Trophoblast cell (in vitro differentiated cells and primary cell): Measurements from ENCODE around the gene PPHLN1.

Source experiments
- DNase-seq, 2 donors: peaks; one replicate each; pipeline ENCODE4 v3.0.0-alpha.2; 2016
- H2AFZ ChIP-seq: 2 replicates; pipeline ENCODE4 v1.6.1; 2013; ENCODE audit warnings: low read length, moderate library complexity, mild to moderate bottlenecking; ENCODE audit not compliant: insufficient read depth, poor library complexity
- H2AK5ac ChIP-seq: 2 replicates; pipeline ENCODE4 v1.6.1; 2013; ENCODE audit warnings: mild to moderate bottlenecking, low read length
- H2BK120ac ChIP-seq: 2 replicates; pipeline ENCODE4 v1.6.1; 2013; ENCODE audit warnings: low read length, mild to moderate bottlenecking, moderate library complexity; ENCODE audit not compliant: insufficient read depth, poor library complexity
- H2BK12ac ChIP-seq: 2 replicates; pipeline ENCODE4 v1.6.1; 2013; ENCODE audit warnings: mild to moderate bottlenecking, low read length, moderate library complexity
- H2BK5ac ChIP-seq: 2 replicates; pipeline ENCODE4 v1.6.1; 2013; ENCODE audit warnings: low read length, low read depth, moderate library complexity, mild to moderate bottlenecking; ENCODE audit not compliant: poor library complexity
- H3K14ac ChIP-seq: 2 replicates; pipeline ENCODE4 v1.6.1; 2013; ENCODE audit warnings: mild to moderate bottlenecking, low read length
- H3K18ac ChIP-seq: 2 replicates; pipeline ENCODE4 v1.6.1; 2013; ENCODE audit warnings: mild to moderate bottlenecking, low read length
- H3K23ac ChIP-seq: 2 replicates; pipeline ENCODE4 v1.6.1; 2013; ENCODE audit warnings: low read length
- H3K27ac ChIP-seq: 2 replicates; pipeline ENCODE4 v1.5.1; 2013; ENCODE audit warnings: low read depth, mild to moderate bottlenecking, inconsistent platforms, low read length, moderate library complexity
- H3K27me3 ChIP-seq: 2 replicates; pipeline ENCODE4 v1.6.1; 2013; ENCODE audit warnings: inconsistent platforms, mild to moderate bottlenecking, low read length, moderate library complexity; ENCODE audit not compliant: insufficient read depth
- H3K36me3 ChIP-seq, 2 experiments: 1 replicate in 1 of 2; 2 replicates in 1 of 2; pipeline ENCODE4 v1.6.1; 2013; ENCODE audit warnings: low read length in 2 of 2, mild to moderate bottlenecking in 2 of 2, moderate library complexity in 1 of 2; ENCODE audit not compliant: insufficient read depth in 2 of 2, control insufficient read depth in 1 of 2
- H3K4ac ChIP-seq: 2 replicates; pipeline ENCODE4 v1.6.1; 2013; ENCODE audit warnings: low read depth, mild to moderate bottlenecking, low read length, moderate library complexity
- H3K4me1 ChIP-seq, 2 experiments: 1 replicate in 1 of 2; 2 replicates in 1 of 2; pipeline ENCODE4 v1.6.1; 2013; ENCODE audit warnings: low read length in 2 of 2, mild to moderate bottlenecking in 2 of 2, moderate library complexity in 1 of 2; ENCODE audit not compliant: insufficient read depth in 2 of 2, control insufficient read depth in 1 of 2
- H3K4me2 ChIP-seq: 2 replicates; pipeline ENCODE4 v1.6.1; 2013; ENCODE audit warnings: inconsistent platforms, mild to moderate bottlenecking, low read length, moderate library complexity
- H3K4me3 ChIP-seq: 2 replicates; pipeline ENCODE4 v1.5.1; 2013; ENCODE audit warnings: mild to moderate bottlenecking, low read depth, low read length, inconsistent platforms
- H3K79me1 ChIP-seq: one replicate; pipeline ENCODE4 v1.6.1; 2013; ENCODE audit warnings: low read length
- H3K79me2 ChIP-seq: 2 replicates; pipeline ENCODE4 v1.6.1; 2013; ENCODE audit warnings: low read length, mild to moderate bottlenecking; ENCODE audit not compliant: control insufficient read depth, insufficient read depth, poor library complexity
- H3K9ac ChIP-seq: 2 replicates; pipeline ENCODE4 v1.6.1; 2013; ENCODE audit warnings: mild to moderate bottlenecking, low read length
- H3K9me3 ChIP-seq: 2 replicates; pipeline ENCODE4 v1.6.1; 2013; ENCODE audit warnings: low read depth, mild to moderate bottlenecking, control low read depth, inconsistent platforms, low read length; ENCODE audit not compliant: insufficient read depth
- H4K12ac ChIP-seq: 2 replicates; pipeline ENCODE4 v1.6.1; 2013; ENCODE audit warnings: low read depth, mild to moderate bottlenecking, low read length, moderate library complexity
- H4K8ac ChIP-seq: 2 replicates; pipeline ENCODE4 v1.6.1; 2013; ENCODE audit warnings: low read depth, mild to moderate bottlenecking, low read length, moderate library complexity
- H4K91ac ChIP-seq: one replicate; pipeline ENCODE4 v1.6.1; 2013; ENCODE audit warnings: low read depth, mild to moderate bottlenecking, low read length, moderate library complexity
- WGBS: extraction: QIAGEN DNeasy Blood & Tissue Kit; methylation state at CpG from one replicate; pipeline ENCODE4 v1.1.7; 2013; ENCODE audit warnings: missing lambda C conversion rate; ENCODE audit not compliant: insufficient read length, insufficient coverage; ENCODE audit errors: extremely low coverage; 5-methylcytosine and 5-hydroxymethylcytosine counted together

Gene PPHLN1

DNA sequence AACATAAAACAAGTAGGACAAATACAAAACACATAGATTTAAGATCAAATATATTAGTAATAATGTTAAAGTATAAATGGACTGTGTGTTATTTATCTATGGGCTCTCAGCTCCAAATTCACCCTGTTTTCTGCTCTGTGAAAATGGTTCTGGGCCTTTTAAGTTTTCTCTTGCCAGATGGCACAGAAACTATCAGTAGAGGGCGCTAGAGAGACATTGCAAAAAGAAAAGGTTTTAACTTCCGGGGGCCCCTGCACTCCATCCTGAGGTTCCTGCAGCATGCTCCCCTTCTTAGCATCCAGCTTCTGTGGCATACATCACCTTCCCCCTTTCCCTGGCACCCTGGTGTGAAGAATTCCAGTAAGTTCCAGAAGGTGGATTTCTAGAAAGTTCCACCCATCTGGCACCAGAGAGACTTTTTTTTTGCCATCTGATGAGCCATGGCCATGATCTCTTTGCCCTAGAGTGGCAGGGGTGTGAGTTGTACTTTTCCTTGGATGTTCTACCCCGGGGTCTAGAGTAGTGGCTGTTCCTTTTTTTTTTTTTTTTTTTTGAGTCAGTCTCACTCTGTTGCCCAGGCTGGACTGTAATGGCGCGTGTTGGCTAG, 29.4 kb upstream of the PPHLN1 start:
- Histone ChIP-seq H2AK5ac (no peak overlapping the region), H3K36me3 (no peaks in the 10 kb centered on the region), H4K8ac (no peak overlapping the region), H3K4ac (no peak overlapping the region), H2BK5ac (no peak overlapping the region), H2AFZ (no peak overlapping the region), H4K91ac (no peak overlapping the region), H3K14ac (no peak overlapping the region), H3K79me1 (no peaks in the 10 kb centered on the region), H3K79me2 (no peaks in the 10 kb centered on the region), H4K12ac (no peak overlapping the region), H3K4me1 (peaks cover 0 to 3% of the 10 kb centered on the region in 2 experiments), H3K18ac (no peak overlapping the region), H3K23ac (no peak overlapping the region), H3K27me3 (no peaks in the 10 kb centered on the region), H2BK120ac (no peak overlapping the region), H3K9ac (no peak overlapping the region), H3K9me3 (no peaks in the 10 kb centered on the region), H2BK12ac (no peak overlapping the region), H3K27ac (no peak overlapping the region), H3K4me2 (no peak overlapping the region), H3K4me3 (no peak overlapping the region)
- peak in 1 of 2 donors; percentile 67 for DNase-seq
- no CpG with 5 or more reads among the region's 5 CpGs for WGBS

DNA sequence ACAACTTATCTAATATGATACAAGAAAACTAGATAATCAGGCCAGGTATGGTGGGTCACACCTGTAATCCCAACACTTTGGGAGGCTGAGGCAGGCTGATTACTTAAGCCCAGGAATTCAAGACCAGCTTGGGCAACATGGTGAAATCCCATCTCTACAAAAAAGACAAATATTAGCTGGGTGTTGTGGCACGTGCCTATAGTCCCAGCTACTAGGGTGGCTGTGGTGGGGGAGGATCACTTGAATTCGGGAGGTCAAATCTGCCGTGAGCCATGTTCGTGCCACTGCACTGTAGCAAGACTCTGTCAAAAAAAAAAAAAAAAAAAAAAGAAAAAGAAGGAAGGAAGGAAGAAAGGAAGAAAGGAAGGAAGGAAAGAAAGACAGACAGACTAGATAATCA, 27.1 kb upstream of the PPHLN1 start:
- H3K27ac ChIP-seq, result no peak overlapping the region
- H3K36me3 ChIP-seq, result no peaks in the 10 kb centered on the region
- no peak overlapping the region for H3K4ac ChIP-seq
- H3K23ac ChIP-seq, result no peak overlapping the region
- H3K4me3 ChIP-seq, result no peak overlapping the region
- H3K4me1 ChIP-seq, result peaks cover 0 to 3% of the 10 kb centered on the region in 2 experiments
- no peaks in the 10 kb centered on the region for H3K79me1 ChIP-seq
- no CpG with 5 or more reads among the region's 4 CpGs for whole genome bisulfite sequencing
- no peak overlapping the region for H4K8ac ChIP-seq
- H2BK120ac ChIP-seq, result no peak overlapping the region
- H2BK5ac ChIP-seq, result no peak overlapping the region
- H3K9me3 ChIP-seq, result peaks cover 4% of the 10 kb centered on the region
- H4K91ac ChIP-seq, result no peak overlapping the region
- peak in 1 of 2 donors; percentile 4 for DNase-seq
- H3K4me2 ChIP-seq, result no peak overlapping the region
- H4K12ac ChIP-seq, result no peak overlapping the region
- H3K18ac ChIP-seq, result no peak overlapping the region
- no peak overlapping the region for H3K14ac ChIP-seq
- no peaks in the 10 kb centered on the region for H3K79me2 ChIP-seq
- no peak overlapping the region for H2AK5ac ChIP-seq
- no peak overlapping the region for H3K9ac ChIP-seq
- no peak overlapping the region for H2BK12ac ChIP-seq
- no peak overlapping the region for H2AFZ ChIP-seq
- no peaks in the 10 kb centered on the region for H3K27me3 ChIP-seq

DNA sequence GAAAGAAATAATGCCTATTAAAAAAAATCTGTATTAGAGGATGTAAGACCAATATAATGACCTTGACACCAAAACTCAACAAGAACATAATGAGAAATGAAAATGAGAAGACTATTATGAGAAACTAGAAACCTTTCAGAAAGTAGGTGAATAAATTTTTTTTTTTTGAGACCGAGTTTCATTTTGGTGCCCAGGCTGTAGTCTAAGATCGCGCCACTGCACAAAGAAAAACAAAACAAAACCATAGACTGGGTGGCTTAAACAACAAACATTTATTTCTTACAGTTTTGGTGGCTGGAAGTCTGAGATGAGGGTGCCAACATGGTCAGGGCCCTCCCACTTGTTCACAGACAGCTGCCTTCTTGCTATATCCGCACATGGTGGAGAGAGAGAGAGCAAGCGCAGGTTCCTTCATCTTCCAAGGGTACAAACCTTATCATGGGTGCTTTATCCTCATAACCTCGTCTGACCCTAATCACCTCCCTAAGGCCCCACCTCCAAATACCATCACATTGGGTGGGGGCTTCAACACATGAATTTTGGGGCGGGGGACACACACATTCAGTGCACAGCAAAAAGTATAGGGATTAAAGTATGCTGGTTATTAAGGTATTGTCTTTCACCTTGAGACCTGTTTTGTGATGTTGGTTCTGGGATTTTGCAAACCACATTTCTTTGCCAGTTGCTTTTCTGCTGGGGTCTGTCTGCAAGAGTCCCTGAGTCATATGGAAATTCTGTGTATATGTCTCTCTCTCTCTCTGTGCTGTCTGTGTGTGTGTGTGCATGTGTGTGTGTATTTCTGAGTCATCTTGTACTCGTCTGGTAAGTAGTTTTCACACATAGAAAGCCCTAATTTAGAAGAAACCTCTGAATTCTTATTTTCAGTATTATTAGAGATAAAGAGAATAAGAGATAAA, 26.3 kb upstream of the PPHLN1 start:
- DNase-seq, result peak; percentile 40 to 43
- H2AK5ac ChIP-seq, result no peak overlapping the region
- no peak overlapping the region for H3K14ac ChIP-seq
- no peak overlapping the region for H2BK120ac ChIP-seq
- H3K4me3 ChIP-seq, result no peak overlapping the region
- H3K4me1 ChIP-seq, result peaks cover 0 to 3% of the 10 kb centered on the region in 2 experiments
- H3K4ac ChIP-seq, result no peak overlapping the region
- H3K36me3 ChIP-seq, result no peaks in the 10 kb centered on the region
- no peak overlapping the region for H3K18ac ChIP-seq
- no peaks in the 10 kb centered on the region for H3K79me1 ChIP-seq
- H4K91ac ChIP-seq, result no peak overlapping the region
- H2BK5ac ChIP-seq, result no peak overlapping the region
- H3K4me2 ChIP-seq, result no peak overlapping the region
- H3K9ac ChIP-seq, result no peak overlapping the region
- WGBS, result no CpG with 5 or more reads among the region's 8 CpGs
- H3K27ac ChIP-seq, result peak overlapping the region; percentile 52
- no peak overlapping the region for H4K8ac ChIP-seq
- no peaks in the 10 kb centered on the region for H3K27me3 ChIP-seq
- no peak overlapping the region for H2AFZ ChIP-seq
- H4K12ac ChIP-seq, result no peak overlapping the region
- H3K79me2 ChIP-seq, result no peaks in the 10 kb centered on the region
- peaks cover 4% of the 10 kb centered on the region for H3K9me3 ChIP-seq
- no peak overlapping the region for H3K23ac ChIP-seq
- H2BK12ac ChIP-seq, result no peak overlapping the region

DNA sequence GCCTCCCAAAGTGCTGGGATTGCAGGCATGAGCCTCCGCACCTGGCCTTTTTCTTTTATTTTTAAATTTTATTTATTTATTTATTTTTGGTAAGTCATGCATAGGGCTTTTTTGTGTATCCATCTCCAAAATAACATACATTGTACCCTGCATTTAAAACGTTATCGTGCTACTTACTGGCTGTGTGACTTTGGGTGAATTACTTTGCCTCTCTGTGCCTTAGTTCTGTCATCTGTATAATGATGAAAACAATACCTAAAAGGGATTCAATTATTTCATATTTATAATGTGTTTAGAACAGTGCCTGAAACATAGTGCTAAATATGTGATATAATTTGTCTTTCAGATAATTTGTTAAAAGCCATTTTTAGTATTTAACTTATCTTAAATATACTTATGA, 19.7 kb upstream of the PPHLN1 start:
- Histone ChIP-seq H4K91ac (no peak overlapping the region), H3K36me3 (no peaks in the 10 kb centered on the region), H3K23ac (no peak overlapping the region), H3K4me1 (no peaks in the 10 kb centered on the region), H4K12ac (no peak overlapping the region), H3K79me2 (no peaks in the 10 kb centered on the region), H3K27me3 (no peaks in the 10 kb centered on the region), H3K4me3 (no peak overlapping the region), H3K4me2 (no peak overlapping the region), H2AK5ac (no peak overlapping the region), H3K18ac (no peak overlapping the region), H2BK5ac (no peak overlapping the region), H4K8ac (no peak overlapping the region), H3K9me3 (peaks cover 4% of the 10 kb centered on the region), H2BK12ac (no peak overlapping the region), H3K79me1 (no peaks in the 10 kb centered on the region), H2AFZ (no peak overlapping the region), H2BK120ac (no peak overlapping the region), H3K4ac (no peak overlapping the region), H3K27ac (no peak overlapping the region), H3K14ac (no peak overlapping the region), H3K9ac (no peak overlapping the region)
- no CpG with 5 or more reads among the region's 3 CpGs for WGBS
- DNase-seq, result no peak
